Measurements from ENCODE around the gene TMEM132C.

Gene TMEM132C

GRCh38 chr12:128305336-128305892 is 38.4 kb downstream of the TMEM132C start:
- in situ Hi-C loops (cut with MboI; ENCODE audit: low sequenced_read_pairs, unreplicated experiment), result no loop called here
- DNase-seq (ENCODE audit: low spot score), result no peak
- TF ChIP-seq CTCF (IDR thresholded peaks at IDR 0.05; ENCODE audit: borderline replicate concordance, control extremely low read depth, extremely low read depth, insufficient read depth, missing control alignments), result no peak

- no peak for TF ChIP-seq CTCF (IDR thresholded peaks at IDR 0.05; ENCODE audit: borderline replicate concordance, control extremely low read depth, extremely low read depth, insufficient read depth, missing control alignments)
- DNase-seq (ENCODE audit: low spot score), result no peak
- in situ Hi-C loops (cut with MboI; ENCODE audit: low sequenced_read_pairs, unreplicated experiment), result no loop called here
Measured at GRCh38 chr12:128307791-128308190, 40.8 kb downstream of the TMEM132C start.

- TF ChIP-seq CTCF (IDR thresholded peaks at IDR 0.05; ENCODE audit: borderline replicate concordance, control extremely low read depth, extremely low read depth, insufficient read depth, missing control alignments), result no peak
- no peak for DNase-seq (ENCODE audit: low spot score)
- in situ Hi-C loops (cut with MboI; ENCODE audit: low sequenced_read_pairs, unreplicated experiment), result no loop called here
Measured at GRCh38 chr12:128312661-128313060, 45.7 kb downstream of the TMEM132C start.

- no peak for DNase-seq (ENCODE audit: low spot score)
- no peak for TF ChIP-seq CTCF (IDR thresholded peaks at IDR 0.05; ENCODE audit: borderline replicate concordance, control extremely low read depth, extremely low read depth, insufficient read depth, missing control alignments)
- in situ Hi-C loops (cut with MboI; ENCODE audit: low sequenced_read_pairs, unreplicated experiment), result no loop called here
Measured at GRCh38 chr12:128313931-128314330, 47.0 kb downstream of the TMEM132C start.

- no peak for DNase-seq (ENCODE audit: low spot score)
- in situ Hi-C loops (cut with MboI; ENCODE audit: low sequenced_read_pairs, unreplicated experiment), result no loop called here
- TF ChIP-seq CTCF (IDR thresholded peaks at IDR 0.05; ENCODE audit: borderline replicate concordance, control extremely low read depth, extremely low read depth, insufficient read depth, missing control alignments), result no peak
Measured at GRCh38 chr12:128314611-128315010, 47.6 kb downstream of the TMEM132C start.

- DNase-seq (ENCODE audit: low spot score), result no peak
- no peak for TF ChIP-seq CTCF (IDR thresholded peaks at IDR 0.05; ENCODE audit: borderline replicate concordance, control extremely low read depth, extremely low read depth, insufficient read depth, missing control alignments)
- in situ Hi-C loops (cut with MboI; ENCODE audit: low sequenced_read_pairs, unreplicated experiment), result no loop called here
Measured at GRCh38 chr12:128316078-128316477, 49.1 kb downstream of the TMEM132C start.

All from GM13976 (cell line).